Activated CD8-positive, alpha-beta memory T cell treated with anti-CD3 and anti-CD28 coated beads, Interleukin-2, amount 50 U/mL, for 1 hour (primary cell): ENCODE results near the gene OR52B4.
"Not testable (repeated sequence)": the region's sequence is repeated elsewhere in the genome, so short reads cannot be mapped to it uniquely, and the experiment has no call there.

Experiments used
- DNase-seq: peaks from one replicate; pipeline ENCODE4 v3.0.0-alpha.2; 2020; ENCODE audit errors: extremely low read depth

OR52B4 gene

DNA sequence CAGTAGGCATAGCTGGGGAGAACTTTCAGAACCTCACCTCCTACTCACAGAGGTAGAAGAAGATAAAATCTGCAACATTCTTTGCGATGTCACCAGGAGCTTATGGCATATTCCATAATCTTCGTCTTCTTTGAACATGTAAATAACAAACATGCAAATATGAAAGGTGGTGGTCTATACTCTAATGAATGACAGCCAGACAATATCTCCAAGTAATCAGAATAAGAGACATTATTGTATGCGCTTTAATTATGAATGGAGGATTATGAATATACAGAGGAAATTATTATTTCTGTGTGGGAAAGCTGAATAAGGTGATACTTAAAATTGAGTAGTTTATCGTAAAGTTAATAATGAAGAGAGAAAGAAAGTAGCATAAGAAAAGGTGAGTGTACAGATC lies at the start of gene OR52B4:
TSS of gene OR52B4 (minus strand) at position 101 of the 400 bp plus-strand sequence. CDS start at position 10, 91 bp downstream.
- DNase-seq: no peak

DNA sequence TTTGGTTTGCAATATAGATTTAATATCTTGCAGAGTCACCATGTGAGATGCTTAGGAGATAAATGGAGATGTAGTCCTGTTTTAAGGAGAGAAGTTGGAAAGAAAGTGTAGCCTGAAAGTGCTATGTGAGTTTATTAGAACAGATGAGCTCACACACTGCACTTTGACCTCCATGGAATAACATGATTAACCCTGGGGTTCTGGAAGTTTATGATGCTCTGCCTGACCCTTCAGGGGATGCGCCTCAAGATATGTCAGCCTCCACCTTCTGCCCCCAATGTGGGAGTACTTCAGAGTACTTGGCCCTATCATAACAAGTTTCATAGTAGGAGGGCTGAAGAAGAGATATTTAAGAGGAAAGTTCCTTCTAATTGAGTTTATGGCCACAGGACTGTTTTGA lies 48.6 kb upstream of the OR52B4 start:
- no peak for DNase-seq

DNA sequence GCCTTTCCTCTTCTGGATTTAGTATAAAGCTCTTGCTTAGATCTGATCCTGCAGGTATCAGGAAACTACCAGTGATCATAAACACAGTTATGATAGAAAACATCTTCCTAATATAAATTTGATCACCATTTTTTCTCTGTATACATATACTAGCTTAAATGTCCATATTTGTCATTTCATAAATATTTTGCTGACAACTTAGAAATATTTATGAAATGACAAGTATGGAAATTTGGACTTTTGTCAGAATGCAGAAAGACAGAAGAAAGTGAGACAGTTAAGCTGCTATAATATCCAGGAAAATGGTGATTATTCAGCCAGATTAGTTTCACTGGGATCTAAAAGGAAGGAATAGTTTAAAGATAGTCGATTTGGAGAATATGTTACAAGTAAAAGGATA lies 48.1 kb upstream of the OR52B4 start:
- no peak for DNase-seq

DNA sequence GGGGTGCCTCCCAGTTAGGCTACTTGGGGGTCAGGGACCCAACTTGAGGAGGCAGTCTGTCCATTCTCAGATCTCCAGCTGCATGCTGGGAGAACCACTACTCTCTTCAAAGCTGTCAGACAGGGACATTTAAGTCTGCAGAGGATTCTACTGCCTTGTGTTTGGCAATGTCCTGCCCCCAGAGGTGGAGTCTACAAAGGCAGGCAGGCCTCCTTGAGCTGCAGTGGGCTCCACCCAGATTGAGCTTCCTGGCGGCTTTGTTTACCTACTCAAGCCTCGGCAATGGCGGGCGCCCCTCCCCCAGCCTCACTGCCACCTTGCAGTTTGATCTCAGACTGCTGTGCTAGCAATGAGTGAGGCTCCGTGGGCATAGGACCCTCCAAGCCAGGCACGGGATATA lies 38.0 kb upstream of the OR52B4 start:
- DNase-seq: not testable (repeated sequence)

DNA sequence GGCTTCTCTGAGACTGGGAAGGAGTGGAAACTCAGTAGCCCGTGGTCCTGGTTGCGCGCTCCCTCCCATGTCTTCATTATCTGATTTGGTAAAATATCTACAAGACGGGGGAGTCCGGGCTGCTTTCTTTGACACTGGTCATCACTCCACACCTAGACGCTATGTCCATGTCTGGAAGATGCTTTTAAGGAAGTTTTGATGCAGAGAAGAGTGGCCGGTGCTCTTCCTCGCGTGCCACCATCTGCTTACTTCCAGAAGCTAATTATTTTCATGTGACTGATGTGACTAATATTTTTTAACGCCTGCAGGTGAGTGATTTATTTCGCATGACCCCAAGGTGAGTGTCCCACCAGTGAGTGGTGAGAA lies 25.7 kb upstream of the OR52B4 start:
- DNase-seq: no peak

DNA sequence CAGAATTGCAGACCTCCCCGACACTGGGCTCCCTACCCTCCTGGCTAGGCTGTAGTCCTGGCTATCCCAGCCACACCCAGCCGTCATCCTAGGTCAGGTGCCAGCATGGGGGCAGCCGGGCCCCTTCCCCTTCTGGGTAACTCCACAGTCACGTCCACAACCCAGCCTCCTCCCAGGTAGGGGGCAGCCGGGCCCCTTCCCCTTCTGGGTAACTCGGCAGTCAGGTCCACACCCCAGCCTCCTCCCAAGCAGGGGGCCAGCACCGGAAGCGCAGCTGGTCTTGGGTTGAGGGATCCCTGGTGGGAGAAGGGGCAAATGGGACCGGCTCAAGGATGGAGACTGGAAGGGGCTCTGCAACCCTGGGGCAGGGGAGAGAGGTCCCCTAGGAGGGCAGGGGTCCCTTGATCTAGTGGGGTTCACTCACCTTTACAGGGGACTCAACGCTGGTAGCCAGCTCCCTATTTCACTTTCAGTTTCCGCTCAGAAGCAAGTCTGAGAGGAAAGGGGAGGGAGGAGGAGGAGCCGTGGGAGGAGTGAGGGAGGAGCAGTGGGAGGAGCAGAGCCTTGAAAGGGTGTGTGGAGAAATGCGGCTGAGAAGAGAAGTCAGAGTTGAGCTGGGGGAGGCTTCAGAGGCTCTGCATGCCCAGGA lies 25.1 kb upstream of the OR52B4 start, which contains the start of gene TRIM21:
TSS of gene TRIM21 (minus strand) at position 494 of the 649 bp plus-strand sequence. CDS start 3,293 bp downstream, outside the sequence.
- peak; percentile 47 for DNase-seq

DNA sequence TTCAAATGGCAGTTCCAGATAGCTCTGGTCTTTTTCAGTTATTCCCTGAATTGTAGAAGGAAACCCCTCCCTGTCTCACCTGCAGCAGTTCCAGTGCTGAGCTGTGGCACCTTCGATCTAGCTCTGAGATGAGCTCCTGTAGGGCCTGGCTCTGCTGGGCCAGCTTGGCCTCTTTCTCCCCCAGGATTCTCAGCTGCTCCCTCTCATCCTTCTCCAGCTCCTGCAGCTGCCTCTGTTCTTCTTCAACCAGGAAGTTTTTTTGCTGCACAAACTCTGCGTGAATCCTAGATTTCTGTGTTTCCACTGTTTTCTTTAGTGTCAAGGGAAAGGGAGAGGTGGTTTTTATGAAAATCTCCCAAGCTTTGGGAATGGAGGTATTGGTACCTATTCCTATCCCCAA lies 20.0 kb upstream of the OR52B4 start:
- DNase-seq: no peak

DNA sequence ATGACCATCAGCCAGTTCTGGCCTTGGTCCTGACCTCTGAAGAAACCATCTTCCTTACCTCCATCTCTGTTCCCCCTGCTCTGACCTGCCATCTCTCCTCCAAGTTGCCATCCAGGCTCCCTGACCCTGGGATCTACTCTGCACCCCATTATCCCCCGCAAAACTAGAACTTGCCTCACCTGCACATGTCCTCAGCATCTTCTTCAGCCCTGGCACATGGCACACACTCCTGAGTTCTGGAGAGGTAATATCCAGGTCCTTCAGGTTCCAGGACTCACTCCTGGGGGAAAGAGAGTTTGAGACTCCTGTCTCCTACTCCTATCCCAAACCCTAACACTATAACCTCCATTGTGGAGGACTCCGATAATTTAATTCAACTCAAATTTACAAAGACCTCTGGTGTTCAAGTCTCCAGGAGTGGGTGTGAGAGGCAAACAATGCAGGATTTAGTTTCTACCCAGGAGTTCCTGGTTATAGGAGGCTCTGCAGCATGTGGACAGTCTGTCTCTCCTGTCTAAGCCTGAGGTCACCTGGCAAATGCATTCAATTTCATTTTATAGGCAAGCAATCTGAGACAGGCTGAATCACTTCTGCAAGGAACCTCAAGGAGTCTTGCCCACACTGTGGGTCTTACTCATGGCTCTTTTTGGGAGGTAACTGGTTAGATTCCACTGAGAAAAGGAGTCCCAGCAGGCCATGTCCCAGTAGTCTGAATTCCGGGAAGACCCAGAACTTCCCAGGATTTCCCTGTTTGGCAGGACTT lies 18.0 kb upstream of the OR52B4 start:
- DNase-seq: no peak

DNA sequence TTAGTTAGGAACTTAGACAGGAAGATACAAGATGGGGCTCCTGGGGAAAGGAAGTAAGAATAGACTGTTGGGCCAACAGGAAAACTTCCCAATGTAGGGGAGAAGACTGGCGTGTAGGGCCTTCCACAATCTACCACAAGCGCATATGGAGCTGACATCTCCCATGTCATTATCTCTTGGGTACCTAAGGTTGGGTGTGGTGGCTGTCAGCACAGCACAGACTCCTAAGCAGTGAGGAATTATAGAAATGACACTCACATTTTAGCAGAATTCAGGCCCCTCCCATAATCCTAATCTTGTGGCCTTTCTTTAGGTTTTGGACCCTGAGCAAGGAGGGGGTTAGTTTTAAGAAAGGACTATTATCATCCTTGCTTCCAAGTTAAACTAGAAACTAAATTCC lies 13.7 kb upstream of the OR52B4 start:
- DNase-seq: no peak

DNA sequence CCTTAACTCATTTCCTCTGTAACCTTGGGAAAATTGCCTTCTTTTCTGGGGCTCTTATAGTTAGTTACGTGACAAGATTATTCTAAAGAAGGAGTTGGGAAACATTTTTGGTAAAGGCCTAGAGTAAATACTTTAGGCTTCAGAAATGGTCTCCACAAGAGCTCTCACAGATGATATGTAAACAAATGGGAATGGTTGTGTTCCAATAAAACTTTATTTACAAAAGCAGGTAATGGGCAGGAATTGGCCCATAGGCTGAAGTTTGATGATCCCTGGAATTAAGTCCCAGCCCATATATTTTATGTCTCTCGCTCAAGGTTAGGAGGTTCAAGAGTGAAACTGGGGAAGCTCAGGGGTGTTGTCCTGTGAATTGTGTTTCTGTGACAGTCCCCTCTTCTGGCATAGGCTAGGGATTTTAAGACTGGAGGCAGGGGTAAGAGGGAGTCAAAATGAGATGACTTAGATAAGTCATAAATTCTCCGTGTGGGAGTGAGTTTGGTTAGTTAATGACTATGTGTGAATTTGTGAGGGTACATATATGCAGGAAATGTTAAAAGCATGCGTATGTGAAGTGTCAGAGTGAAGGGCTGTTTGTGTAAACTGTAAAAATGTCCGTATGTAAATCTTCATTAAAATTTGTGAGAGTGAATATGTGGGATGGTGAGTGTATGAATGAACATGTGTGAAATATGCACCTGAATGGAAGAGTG lies 7.4 kb upstream of the OR52B4 start:
- no peak for DNase-seq

DNA sequence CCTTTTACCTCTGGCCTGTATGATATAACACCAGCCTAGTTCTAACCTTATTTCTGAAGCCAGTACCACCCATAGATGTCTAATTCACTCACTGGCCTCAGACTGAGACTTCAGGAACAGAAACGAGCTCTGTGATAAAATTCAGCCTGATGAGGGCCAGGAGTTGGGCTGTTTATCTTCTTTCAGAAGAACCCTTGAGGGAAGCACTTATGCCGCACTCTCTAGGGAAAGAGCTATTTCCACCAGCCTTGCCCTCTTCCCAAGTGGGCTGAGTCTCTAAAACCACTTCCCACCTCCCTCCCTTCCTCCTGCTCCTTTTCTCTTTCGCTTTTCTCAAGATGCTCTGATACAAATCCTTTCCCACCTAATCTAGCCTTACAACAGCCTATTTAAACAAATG lies 2.0 kb upstream of the OR52B4 start:
- no peak for DNase-seq

DNA sequence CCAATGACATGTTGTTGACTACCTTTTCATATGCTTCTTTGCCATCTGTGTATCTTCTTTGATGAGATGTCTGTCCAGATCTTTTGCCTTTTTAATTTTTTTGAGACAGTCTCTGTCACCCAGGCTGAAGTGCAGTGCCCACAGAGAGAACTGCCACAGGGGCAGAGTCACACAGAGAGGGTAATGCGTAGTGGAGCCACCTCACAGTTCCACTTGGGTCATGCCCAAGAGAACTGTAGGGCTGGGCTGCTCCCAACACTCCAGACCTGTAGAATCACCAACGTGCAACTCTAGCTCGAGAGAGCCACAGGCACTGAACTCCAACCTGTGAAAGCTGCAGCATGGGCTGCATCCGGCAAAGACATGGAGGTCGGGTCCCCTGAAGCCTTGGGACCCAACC lies 20.0 kb downstream of the OR52B4 start:
- DNase-seq: not testable (repeated sequence)

DNA sequence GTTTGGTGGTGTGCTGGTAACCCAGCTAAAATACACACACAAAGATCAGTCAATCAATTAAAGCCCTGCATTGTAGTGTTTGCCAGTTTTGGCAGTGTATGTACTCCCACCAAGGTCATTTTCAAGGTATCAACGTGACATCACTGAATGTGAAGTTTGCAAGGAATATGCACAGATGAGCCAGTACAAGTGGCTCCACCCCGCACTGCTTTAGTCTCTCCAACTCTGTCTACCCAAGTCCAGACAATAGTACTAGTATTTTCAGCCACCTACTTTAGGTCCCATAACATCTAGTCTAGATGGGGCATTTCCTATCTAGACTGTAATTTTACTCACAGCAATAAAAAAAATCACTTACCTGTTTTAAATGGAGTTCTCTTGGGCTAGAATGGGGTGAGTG lies 22.8 kb downstream of the OR52B4 start:
- DNase-seq: not testable (repeated sequence)

DNA sequence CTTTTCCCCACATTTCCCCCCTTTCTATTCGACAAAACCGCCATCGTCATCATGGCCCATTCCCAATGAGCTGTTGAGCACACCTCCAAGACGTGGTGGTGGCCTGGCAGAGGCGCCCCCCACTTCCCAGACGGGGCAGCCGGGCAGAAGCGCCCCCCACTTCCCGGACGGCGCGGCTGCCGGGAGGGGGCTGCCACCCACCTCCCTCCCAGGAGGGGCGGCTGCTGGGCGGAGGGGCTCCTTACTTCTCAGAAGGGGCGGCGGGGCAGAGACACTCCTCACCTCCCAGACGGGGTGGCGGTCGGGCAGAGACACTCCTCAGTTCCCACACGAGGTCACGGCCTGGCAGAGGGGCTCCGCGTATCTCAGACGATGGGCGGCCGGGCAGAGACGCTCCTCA lies 33.8 kb downstream of the OR52B4 start:
- DNase-seq: not testable (repeated sequence)
